A549 (cell line): ENCODE results near the gene TMEM144. TPM values are rescaled to one million over a fixed set of nuclear protein-coding genes. Genes with fewer than 3 reads are reported as not detected.
"Not testable (repeated sequence)": the region's sequence is repeated elsewhere in the genome, so short reads cannot be mapped to it uniquely, and the experiment has no call there.

Source experiments
- ATAC-seq, 2 experiments: fragments of 200-7000 bp in 1 of 2; fragments of >200 bp in 1 of 2; cut with Nextera tagmentation in 1 of 2; cut with Tn5 transposase in 1 of 2; 3 replicates each; pipeline versions ENCODE4 v1.8.0 to v1.9.1; 2018 to 2020; ENCODE audit warnings: mild to moderate bottlenecking in 1 of 2, moderate library complexity in 1 of 2
- CTCF ChIA-PET: fragments of 300-600 bp; sonication (Branson Sonifier 250); formaldehyde crosslinking; extraction: SDS; loops from one replicate; lab custom pipeline; 2021; ENCODE audit warnings: antibody characterized with exemption, inconsistent platforms; lab: Yijun Ruan, JAX
- POLR2A ChIA-PET: fragments of 350-600 bp; formaldehyde crosslinking; extraction: SDS; loops from one replicate; lab custom pipeline; 2021; ENCODE audit warnings: antibody characterized with exemption, inconsistent platforms; lab: Yijun Ruan, JAX
- DNase-seq, 2 experiments: peaks; one replicate each; pipeline versions ENCODE4 v3.0.0 to v3.0.0-alpha.2; 2011 to 2016; ENCODE audit warnings: low read depth in 1 of 2, low spot score in 1 of 2
- FAIRE-seq: peaks from 2 replicates; lab custom pipeline; 2011; peaks lifted over from hg19 to GRCh38; lab: Jason Lieb, UNC
- H3K27ac ChIP-seq, 2 experiments: fragments of >200 bp; sonication (Bioruptor Twin); formaldehyde crosslinking; 3 replicates each; pipeline ENCODE4 v1.5.1; 2016 to 2017
- H3K4me1 ChIP-seq: fragments of >200 bp; sonication (Bioruptor Twin); formaldehyde crosslinking; 3 replicates; pipeline ENCODE4 v1.6.1; 2016
- H3K4me2 ChIP-seq: fragments of >200 bp; sonication (Bioruptor Twin); formaldehyde crosslinking; 3 replicates; pipeline ENCODE4 v1.6.1; 2016
- H3K4me3 ChIP-seq: fragments of >200 bp; sonication (Bioruptor Twin); formaldehyde crosslinking; 3 replicates; pipeline ENCODE4 v1.5.1; 2016
- H3K9me3 ChIP-seq: fragments of >200 bp; sonication (Bioruptor Twin); formaldehyde crosslinking; 3 replicates; pipeline ENCODE4 v1.6.1; 2016
- CBX2 ChIP-seq: fragments of 200-600 bp; sonication (generic); IDR thresholded peaks from 2 replicates; pipeline ENCODE4 v1.6.1; 2016; ENCODE audit warnings: low read depth, mild to moderate bottlenecking, borderline replicate concordance
- CBX8 ChIP-seq: fragments of 200-600 bp; sonication (generic); IDR thresholded peaks from 2 replicates; pipeline ENCODE4 v1.6.1; 2016
- CHD2 ChIP-seq: fragments of 150-350 bp; IDR thresholded peaks from 2 replicates; pipeline ENCODE4 v1.6.1; 2014; ENCODE audit warnings: low read length; ENCODE audit not compliant: partially characterized antibody
- CHD4 ChIP-seq: fragments of 200-600 bp; sonication (generic); IDR thresholded peaks from 2 replicates; pipeline ENCODE4 v1.6.1; 2016; ENCODE audit warnings: antibody characterized with exemption, mild to moderate bottlenecking, borderline replicate concordance
- CTCF ChIP-seq: fragments of >200 bp; sonication (Bioruptor Twin); formaldehyde crosslinking; IDR thresholded peaks from 3 replicates; pipeline ENCODE4 v1.5.1; 2016
- ESRRA ChIP-seq: fragments of 150-350 bp; IDR thresholded peaks from 2 replicates; pipeline ENCODE4 v1.6.1; 2014; ENCODE audit warnings: mild to moderate bottlenecking, low read length, borderline replicate concordance
- JUN ChIP-seq, 2 experiments: fragments of >200 bp; sonication (Bioruptor Twin); formaldehyde crosslinking; IDR thresholded peaks; 2 replicates in 1 of 2; 3 replicates in 1 of 2; pipeline ENCODE4 v1.6.1; 2016 to 2017
- NFE2L2 ChIP-seq: fragments of 150-350 bp; conservative IDR thresholded peaks from 2 replicates; pipeline ENCODE4 v1.6.1; 2014; ENCODE audit warnings: low read length
- REST ChIP-seq: fragments of 200-600 bp; sonication (generic); IDR thresholded peaks from 2 replicates; pipeline ENCODE4 v1.6.1; 2016; ENCODE audit warnings: antibody characterized with exemption, mild to moderate bottlenecking, moderate library complexity
- SREBF2 ChIP-seq: fragments of 450-650 bp; IDR thresholded peaks from 2 replicates; pipeline ENCODE4 v1.6.1; 2014; ENCODE audit warnings: mild to moderate bottlenecking, moderate library complexity
- TP53 ChIP-seq: fragments of 250-450 bp; sonication (Bioruptor Pico); IDR thresholded peaks from 2 replicates; pipeline ENCODE4 v1.5.0; 2021; ENCODE audit warnings: mild to moderate bottlenecking, moderate library complexity
- WGBS: methylation state at CpG from one replicate; pipeline ENCODE4 v1.1.6; 2017; ENCODE audit errors: missing lambda C conversion rate; 5-methylcytosine and 5-hydroxymethylcytosine counted together
- polyA plus RNA-seq, 4 experiments: library from polyadenylated mRNA; depleted of rRNA in 3 of 4; stranded (reverse); fragments of >200 nt; fragmentation: RNase III in 1 of 4; extraction: RNeasy Plus Mini Kit Qiagen cat#74134 plus additional on column Dnase treatment in 1 of 4; gene quantifications; 2 replicates in 3 of 4; 3 replicates in 1 of 4; pipeline ENCODE4 v1.2.3, GENCODE V29; 2011 to 2017

The TMEM144 gene
- polyA plus RNA-seq, 2 of the 4 experiments (the other 2 are of a cell fraction) = 5.3 to 10.2 TPM

- Histone ChIP-seq H3K27ac (no peak overlapping the region), H3K4me3 (no peak overlapping the region), H3K4me2 (no peak overlapping the region), H3K9me3 (no peaks in the 10 kb centered on the region), H3K4me1 (no peaks in the 10 kb centered on the region)
- FAIRE-seq (no peak), DNase-seq (no peak), ATAC-seq (no peak)
- ChIA-PET POLR2A (no interaction called here), CTCF (no interaction called here)
- TF ChIP-seq TP53 (no peak), CHD4 (no peak), CHD2 (no peak), CTCF (no peak), ESRRA (no peak), SREBF2 (no peak), CBX2 (no peak), JUN (IDR thresholded peaks at IDR 0.05) (no peak), CBX8 (no peak), REST (no peak)
- WGBS = 96% methylated on average over 5 of the region's 5 CpGs
Measured at GRCh38 chr4:158217763-158218162, 7.5 kb downstream of the TMEM144 start.

- no peak overlapping the region for H3K4me3 ChIP-seq
- no peak for FAIRE-seq
- 90% methylated on average over 1 of the region's 1 CpG for WGBS
- POLR2A ChIA-PET = interaction anchor here (1.7 kb wide), 1 partner anchor 9 kb away, joined by 5 read pairs; the partner anchor contains the start of gene TMEM144
- ATAC-seq = no peak
- no peaks in the 10 kb centered on the region for H3K9me3 ChIP-seq
- no peak for TF ChIP-seq NFE2L2
- TF ChIP-seq, all 56 proteins: peak for 0
- no peak for DNase-seq
- Histone ChIP-seq H3K4me2 (no peak overlapping the region), H3K4me1 (no peaks in the 10 kb centered on the region), H3K27ac (no peak overlapping the region)
- CTCF ChIA-PET = interaction anchor here (1.3 kb wide), 1 partner anchor 27 kb away, joined by 4 read pairs; no protein-coding TSS in a partner anchor
Measured at GRCh38 chr4:158219623-158220022, 9.3 kb downstream of the TMEM144 start.

GRCh38 chr4:158224318-158224717 lies 14.0 kb downstream of the TMEM144 start:
- H3K4me1 ChIP-seq, FAIRE-seq, DNase-seq, H3K4me3 ChIP-seq, ATAC-seq, H3K27ac ChIP-seq, POLR2A ChIA-PET, H3K4me2 ChIP-seq, H3K9me3 ChIP-seq, CTCF ChIA-PET: not testable (repeated sequence)
- WGBS = 91% methylated on average over 4 of the region's 4 CpGs

GRCh38 chr4:158224999-158225398 lies 14.7 kb downstream of the TMEM144 start:
- FAIRE-seq, H3K4me1 ChIP-seq, H3K4me3 ChIP-seq, DNase-seq, POLR2A ChIA-PET, ATAC-seq, H3K4me2 ChIP-seq, CTCF ChIA-PET, H3K27ac ChIP-seq, H3K9me3 ChIP-seq: not testable (repeated sequence)
- WGBS = 75% methylated on average over 2 of the region's 2 CpGs

GRCh38 chr4:158227880-158228279 lies 17.6 kb downstream of the TMEM144 start:
- H3K9me3 ChIP-seq, H3K4me3 ChIP-seq, CTCF ChIA-PET, FAIRE-seq, H3K27ac ChIP-seq, H3K4me2 ChIP-seq, POLR2A ChIA-PET, ATAC-seq, DNase-seq, H3K4me1 ChIP-seq: not testable (repeated sequence)
- WGBS = 78% methylated on average over 5 of the region's 5 CpGs

GRCh38 chr4:158228399-158228798 lies 18.1 kb downstream of the TMEM144 start:
- H3K9me3 ChIP-seq, H3K4me3 ChIP-seq, FAIRE-seq, H3K4me2 ChIP-seq, H3K27ac ChIP-seq, H3K4me1 ChIP-seq, CTCF ChIA-PET, POLR2A ChIA-PET, DNase-seq, ATAC-seq: not testable (repeated sequence)
- 87% methylated on average over 15 of the region's 17 CpGs for WGBS
